HCT116 (cell line): ENCODE results near the gene TMEM54. TPM values are rescaled to one million over a fixed set of nuclear protein-coding genes. Genes with fewer than 3 reads are reported as not detected.

Experiments used
- ATAC-seq: fragments of 200-7000 bp; cut with Tn5 transposase; 2 replicates; pipeline ENCODE4 v1.9.1; 2020; ENCODE audit warnings: mild to moderate bottlenecking, moderate library complexity
- BruUV-seq: library from RNA; stranded (reverse); fragments of 400-500 nt; replicated peaks from 2 replicates; lab custom pipeline; 2021; lab: Mats Ljungman, UMichigan
- CTCF ChIA-PET: fragments of 300-600 bp; sonication (Branson Sonifier 250); formaldehyde crosslinking; loops from one replicate; lab custom pipeline; 2021; ENCODE audit warnings: antibody characterized with exemption; lab: Charles Lee
- POLR2A ChIA-PET: fragments of 300-600, 350-600 bp; sonication (Branson Sonifier 250); formaldehyde crosslinking; loops from one replicate; lab custom pipeline; 2021; ENCODE audit warnings: antibody characterized with exemption; lab: Charles Lee
- RAD21 ChIA-PET, 2 experiments: fragments of 300-600 bp; sonication (Branson Sonifier 250); formaldehyde crosslinking; loops; one replicate each; lab custom pipeline; 2023; ENCODE audit warnings: low total read pairs in 2 of 2; ENCODE audit not compliant: uncharacterized antibody in 2 of 2, unreplicated experiment in 2 of 2, low non-redundant PET in 1 of 2; lab: Charles Lee
- DNase-seq: peaks from one replicate; pipeline ENCODE4 v3.0.0-alpha.2; 2010; ENCODE audit warnings: low read depth, low spot score
- H2AFZ ChIP-seq: fragments of 200-600 bp; shearing (Covaris generic), sonication (generic); 2 replicates; pipeline ENCODE4 v1.6.1; 2017; ENCODE audit warnings: low read depth, mixed run types, mixed read lengths, antibody characterized with exemption, low read length; ENCODE audit not compliant: poor library complexity, severe bottlenecking
- H3K27ac ChIP-seq: 2 replicates; pipeline ENCODE4 v1.5.1; 2012; ENCODE audit warnings: low read depth, low read length
- H3K27me3 ChIP-seq: fragments of 200-600 bp; sonication (generic); 2 replicates; pipeline ENCODE4 v1.6.1; 2016; ENCODE audit warnings: mixed run types, low read length, mixed read lengths; ENCODE audit not compliant: insufficient read depth
- H3K36me3 ChIP-seq, 2 experiments: fragments of 200-500 bp in 1 of 2; fragments of 200-600 bp in 1 of 2; sonication (Bioruptor generic) in 1 of 2; sonication (generic) in 1 of 2; 2 replicates each; pipeline versions ENCODE4 v1.5.1 to v1.6.1; 2014 to 2016; ENCODE audit warnings: low read length in 2 of 2, inconsistent platforms in 1 of 2, mixed read lengths in 1 of 2, mixed run types in 1 of 2; ENCODE audit not compliant: insufficient read depth in 2 of 2, control insufficient read depth in 1 of 2
- H3K4me1 ChIP-seq, 2 experiments: fragments of 200-600 bp in 1 of 2; sonication (generic) in 1 of 2; 2 replicates each; pipeline versions ENCODE4 v1.5.1 to v1.6.1; 2012 to 2017; ENCODE audit warnings: low read length in 2 of 2, inconsistent platforms in 1 of 2, mild to moderate bottlenecking in 1 of 2, mixed read lengths in 1 of 2, mixed run types in 1 of 2, moderate library complexity in 1 of 2; ENCODE audit not compliant: insufficient read depth in 2 of 2, control insufficient read depth in 1 of 2
- H3K4me2 ChIP-seq: fragments of 200-600 bp; sonication (generic); 2 replicates; pipeline ENCODE4 v1.6.1; 2017; ENCODE audit warnings: mixed run types, low read length, mixed read lengths
- H3K4me3 ChIP-seq, 2 experiments: fragments of 200-600 bp in 1 of 2; sonication (generic) in 1 of 2; replicated peaks in 1 of 2; 2 replicates each; pipeline ENCODE4 v1.5.1; 2011 to 2016; ENCODE audit warnings: low read length in 2 of 2, control low read depth in 1 of 2, low read depth in 1 of 2, mild to moderate bottlenecking in 1 of 2, mixed read lengths in 1 of 2, mixed run types in 1 of 2
- H3K79me2 ChIP-seq: fragments of 200-600 bp; sonication (generic); 2 replicates; pipeline ENCODE4 v1.6.1; 2017; ENCODE audit warnings: mild to moderate bottlenecking, mixed run types, low read length, moderate library complexity, mixed read lengths; ENCODE audit not compliant: insufficient read depth
- H3K9ac ChIP-seq: fragments of 200-600 bp; sonication (generic); 2 replicates; pipeline ENCODE4 v1.6.1; 2016; ENCODE audit warnings: low read length, mixed read lengths
- H3K9me2 ChIP-seq: fragments of 200-600 bp; sonication (generic), shearing (Covaris generic); 2 replicates; pipeline ENCODE4 v1.6.1; 2017; ENCODE audit warnings: mixed run types, mild to moderate bottlenecking, moderate library complexity; ENCODE audit not compliant: insufficient read depth
- H3K9me3 ChIP-seq, 2 experiments: fragments of 200-500 bp in 1 of 2; fragments of 200-600 bp in 1 of 2; sonication (Bioruptor generic) in 1 of 2; sonication (generic) in 1 of 2; 2 replicates each; pipeline ENCODE4 v1.6.1; 2014 to 2017; ENCODE audit warnings: low read length in 2 of 2, mixed read lengths in 2 of 2, inconsistent platforms in 1 of 2, low read depth in 1 of 2, mild to moderate bottlenecking in 1 of 2, mixed run types in 1 of 2, moderate library complexity in 1 of 2; ENCODE audit not compliant: control insufficient read depth in 1 of 2, insufficient read depth in 1 of 2
- H4K20me1 ChIP-seq: fragments of 200-600 bp; sonication (generic), shearing (Covaris generic); 2 replicates; pipeline ENCODE4 v1.6.1; 2017; ENCODE audit warnings: mixed run types, mild to moderate bottlenecking, moderate library complexity; ENCODE audit not compliant: insufficient read depth
- EGR1 ChIP-seq: IDR thresholded peaks from 2 replicates; pipeline ENCODE4 v1.6.1; 2012; ENCODE audit warnings: low read depth
- ELF1 ChIP-seq: IDR thresholded peaks from 2 replicates; pipeline ENCODE4 v1.6.1; 2012; ENCODE audit warnings: low read depth, borderline replicate concordance
- EZH2 ChIP-seq: fragments of 200-600 bp; sonication (generic); IDR thresholded peaks from 2 replicates; pipeline ENCODE4 v1.6.1; 2017; ENCODE audit warnings: antibody characterized with exemption, mixed run types
- EZH2phosphoT487 ChIP-seq: fragments of 200-600 bp; IDR thresholded peaks from 2 replicates; pipeline ENCODE4 v1.6.1; 2018; ENCODE audit warnings: antibody characterized with exemption, borderline replicate concordance
- FOSL1 ChIP-seq: IDR thresholded peaks from 2 replicates; pipeline ENCODE4 v1.6.1; 2012; ENCODE audit warnings: low read depth
- JUND ChIP-seq: IDR thresholded peaks from 2 replicates; pipeline ENCODE4 v1.6.1; 2012
- MAX ChIP-seq: IDR thresholded peaks from 2 replicates; pipeline ENCODE4 v1.6.1; 2012
- POLR2A ChIP-seq: IDR thresholded peaks from 2 replicates; pipeline ENCODE4 v1.7.0; 2011; ENCODE audit warnings: borderline replicate concordance; ENCODE audit not compliant: insufficient read depth, insufficient read length; ENCODE audit errors: extremely low read depth
- POLR2AphosphoS5 ChIP-seq: IDR thresholded peaks from 2 replicates; pipeline ENCODE4 v1.6.1; 2011; ENCODE audit warnings: mild to moderate bottlenecking, low read depth, low read length, moderate library complexity
- RAD21 ChIP-seq: IDR thresholded peaks from 2 replicates; pipeline ENCODE4 v1.6.1; 2012; ENCODE audit warnings: low read depth, mild to moderate bottlenecking
- SIN3A ChIP-seq: IDR thresholded peaks from 2 replicates; pipeline ENCODE4 v1.6.1; 2012; ENCODE audit warnings: low read depth
- SRF ChIP-seq: IDR thresholded peaks from 2 replicates; pipeline ENCODE4 v1.6.1; 2012; ENCODE audit warnings: low read depth
- ZFX ChIP-seq: fragments of 450-650 bp; IDR thresholded peaks from 2 replicates; pipeline ENCODE4 v1.6.1; 2017
- intact Hi-C: fragments of 100-400 bp; cut with micrococcal nuclease; formaldehyde crosslinking; loops from 2 replicates; pipeline ENCODE4 v1.10.0; 2022
- total RNA-seq: library from RNA; stranded (reverse); gene quantifications from one replicate; pipeline ENCODE4 v1.2.1, GENCODE V29; 2021; ENCODE audit not compliant: unreplicated experiment
- TF ChIP-seq, protein P1 (sequence below), 3 experiments: fragments of 200-600 bp in 1 of 3; sonication (generic) in 1 of 3; IDR thresholded peaks in 2 of 3; conservative IDR thresholded peaks in 1 of 3; 2 replicates each; pipeline ENCODE4 v1.5.1; 2012 to 2017; ENCODE audit warnings: low read depth in 2 of 3, low read length in 2 of 3, antibody characterized with exemption in 1 of 3, borderline replicate concordance in 1 of 3, control low read depth in 1 of 3, mild to moderate bottlenecking in 1 of 3, mixed read lengths in 1 of 3, mixed run types in 1 of 3, moderate library complexity in 1 of 3; ENCODE audit not compliant: insufficient read depth in 1 of 3
- TF ChIP-seq, protein P2 (sequence below): IDR thresholded peaks from 2 replicates; pipeline ENCODE4 v1.6.1; 2011; ENCODE audit warnings: mild to moderate bottlenecking, low read length, moderate library complexity; ENCODE audit not compliant: insufficient replicate concordance; ENCODE audit errors: extremely low read depth

Gene TMEM54
- total RNA-seq, 1 experiment from 2014 or later: 121 TPM

GRCh38 chr1:32929366-32929765 is 28.2 kb upstream of the TMEM54 start:
- H3K9me3 ChIP-seq: no peaks in the 10 kb centered on the region
- H3K27ac ChIP-seq: no peak overlapping the region
- peaks cover 10% of the 10 kb centered on the region in 2 experiments; a peak in 3 of 4 replicates for H3K4me1 ChIP-seq
- intact Hi-C loops: no loop called here
- H3K9ac ChIP-seq: no peak overlapping the region
- RAD21 ChIA-PET: no interaction called here
- H3K9me2 ChIP-seq: no peaks in the 10 kb centered on the region
- no peaks in the 10 kb centered on the region for H3K79me2 ChIP-seq
- no peaks in the 10 kb centered on the region for H3K36me3 ChIP-seq
- H3K27me3 ChIP-seq: no peaks in the 10 kb centered on the region
- H3K4me2 ChIP-seq: no peak overlapping the region
- TF ChIP-seq POLR2AphosphoS5 (no peak), POLR2A (no peak), EZH2phosphoT487 (no peak), EGR1 (no peak), FOSL1 (no peak), RAD21 (no peak), SRF (no peak), MAX (no peak), ZFX (no peak), ELF1 (no peak), EZH2 (no peak), JUND (no peak), SIN3A (no peak)
- TF ChIP-seq, protein P1, sequence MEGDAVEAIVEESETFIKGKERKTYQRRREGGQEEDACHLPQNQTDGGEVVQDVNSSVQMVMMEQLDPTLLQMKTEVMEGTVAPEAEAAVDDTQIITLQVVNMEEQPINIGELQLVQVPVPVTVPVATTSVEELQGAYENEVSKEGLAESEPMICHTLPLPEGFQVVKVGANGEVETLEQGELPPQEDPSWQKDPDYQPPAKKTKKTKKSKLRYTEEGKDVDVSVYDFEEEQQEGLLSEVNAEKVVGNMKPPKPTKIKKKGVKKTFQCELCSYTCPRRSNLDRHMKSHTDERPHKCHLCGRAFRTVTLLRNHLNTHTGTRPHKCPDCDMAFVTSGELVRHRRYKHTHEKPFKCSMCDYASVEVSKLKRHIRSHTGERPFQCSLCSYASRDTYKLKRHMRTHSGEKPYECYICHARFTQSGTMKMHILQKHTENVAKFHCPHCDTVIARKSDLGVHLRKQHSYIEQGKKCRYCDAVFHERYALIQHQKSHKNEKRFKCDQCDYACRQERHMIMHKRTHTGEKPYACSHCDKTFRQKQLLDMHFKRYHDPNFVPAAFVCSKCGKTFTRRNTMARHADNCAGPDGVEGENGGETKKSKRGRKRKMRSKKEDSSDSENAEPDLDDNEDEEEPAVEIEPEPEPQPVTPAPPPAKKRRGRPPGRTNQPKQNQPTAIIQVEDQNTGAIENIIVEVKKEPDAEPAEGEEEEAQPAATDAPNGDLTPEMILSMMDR (IDR thresholded peaks at IDR 0.05 in 2 of 3, conservative IDR thresholded peaks at IDR 0.05 in 1 of 3; ENCODE audit: borderline replicate concordance in 1 of 3, insufficient read depth in 1 of 3, low read depth in 2 of 3, low read length in 2 of 3): no peak
- TF ChIP-seq, protein P2, sequence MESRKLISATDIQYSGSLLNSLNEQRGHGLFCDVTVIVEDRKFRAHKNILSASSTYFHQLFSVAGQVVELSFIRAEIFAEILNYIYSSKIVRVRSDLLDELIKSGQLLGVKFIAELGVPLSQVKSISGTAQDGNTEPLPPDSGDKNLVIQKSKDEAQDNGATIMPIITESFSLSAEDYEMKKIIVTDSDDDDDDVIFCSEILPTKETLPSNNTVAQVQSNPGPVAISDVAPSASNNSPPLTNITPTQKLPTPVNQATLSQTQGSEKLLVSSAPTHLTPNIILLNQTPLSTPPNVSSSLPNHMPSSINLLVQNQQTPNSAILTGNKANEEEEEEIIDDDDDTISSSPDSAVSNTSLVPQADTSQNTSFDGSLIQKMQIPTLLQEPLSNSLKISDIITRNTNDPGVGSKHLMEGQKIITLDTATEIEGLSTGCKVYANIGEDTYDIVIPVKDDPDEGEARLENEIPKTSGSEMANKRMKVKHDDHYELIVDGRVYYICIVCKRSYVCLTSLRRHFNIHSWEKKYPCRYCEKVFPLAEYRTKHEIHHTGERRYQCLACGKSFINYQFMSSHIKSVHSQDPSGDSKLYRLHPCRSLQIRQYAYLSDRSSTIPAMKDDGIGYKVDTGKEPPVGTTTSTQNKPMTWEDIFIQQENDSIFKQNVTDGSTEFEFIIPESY: no peak
- CTCF ChIA-PET: no interaction called here
- H2AFZ ChIP-seq: no peak overlapping the region
- H3K4me3 ChIP-seq: no peak overlapping the region
- BruUV-seq: no TSS peak
- ATAC-seq: no peak
- DNase-seq: no peak
- no peaks in the 10 kb centered on the region for H4K20me1 ChIP-seq
- POLR2A ChIA-PET: no interaction called here
